Measurements from ENCODE around the gene LPP. TPM values are rescaled to one million over a fixed set of nuclear protein-coding genes. Genes with fewer than 3 reads are reported as not detected.

The LPP gene
- polyA plus RNA-seq, 3 donors = 14.1 to 23.2 (median 15.3) TPM

GRCh38 chr3:188171682-188172467 lies 17.9 kb downstream of the LPP start:
- Histone ChIP-seq H3K27ac (ENCODE audit: low read depth in 1 of 2, low read length in 2 of 2) (no peak overlapping the region), H3K4me3 (replicated peaks in 1 of 3; ENCODE audit: low read depth in 2 of 3, low read length in 3 of 3) (no peak overlapping the region), H3K4me2 (replicated peaks; ENCODE audit: extremely low read depth, low read length, poor library complexity, severe bottlenecking) (no peak overlapping the region), H4K20me1 (ENCODE audit: insufficient read depth, low read length) (peaks cover 41% of the 10 kb centered on the region), H3K27me3 (ENCODE audit: control insufficient read depth in 2 of 2, insufficient read depth in 2 of 2, low read length in 2 of 2) (no peaks in the 10 kb centered on the region), H3K79me2 (ENCODE audit: insufficient read depth, low read length) (peaks cover 28% of the 10 kb centered on the region), H3K9ac (ENCODE audit: insufficient read depth, low read length, poor library complexity, severe bottlenecking) (no peak overlapping the region), H3K36me3 (replicated peaks in 1 of 2; ENCODE audit: control insufficient read depth in 1 of 2, insufficient read depth in 2 of 2, low read length in 2 of 2) (no peaks in the 10 kb centered on the region), H3K9me3 (replicated peaks in 1 of 2; ENCODE audit: control insufficient read depth in 1 of 2, insufficient read depth in 1 of 2, low read length in 2 of 2) (no peaks in the 10 kb centered on the region), H3K4me1 (ENCODE audit: control insufficient read depth in 1 of 2, insufficient read depth in 2 of 2, low read length in 2 of 2) (peaks cover 7 to 12% of the 10 kb centered on the region in 2 donors), H2AFZ (ENCODE audit: insufficient read depth, low read depth, low read length, poor library complexity, severe bottlenecking) (no peak overlapping the region)
- intact Hi-C loops (cut with micrococcal nuclease) = no loop called here
- no peak overlapping the region for H3K4me3 Mint-ChIP-seq
- DNase-seq = no peak
- no peak overlapping the region for H3K27ac Mint-ChIP-seq
- H3K4me1 Mint-ChIP-seq = peaks cover 11% of the 10 kb centered on the region
- no peak for TF ChIP-seq CTCF (IDR thresholded peaks at IDR 0.05)
- 100% methylated on average over 1 of the region's 5 CpGs for WGBS (ENCODE audit: insufficient coverage)
- peaks cover 0 to 2% (median 0%) of the 10 kb centered on the region in 7 donors for H3K9me3 Mint-ChIP-seq
- no peaks in the 10 kb centered on the region for H3K27me3 Mint-ChIP-seq (ENCODE audit: low read depth in 3 of 3)
- peaks cover 15 to 30% of the 10 kb centered on the region in 2 donors for H3K36me3 Mint-ChIP-seq

- Mint-ChIP-seq H3K36me3 (peaks cover 38 to 47% of the 10 kb centered on the region in 2 donors), H3K4me1 (peaks cover 21% of the 10 kb centered on the region), H3K27me3 (ENCODE audit: low read depth in 3 of 3) (no peaks in the 10 kb centered on the region), H3K4me3 (no peak overlapping the region), H3K9me3 (peaks cover 0 to 2% (median 0%) of the 10 kb centered on the region in 7 donors), H3K27ac (peak overlapping the region in 2 of 7 donors; percentile 2 to 75)
- WGBS (ENCODE audit: insufficient coverage) = 100% methylated on average over 6 of the region's 9 CpGs
- H3K4me2 ChIP-seq (replicated peaks; ENCODE audit: extremely low read depth, low read length, poor library complexity, severe bottlenecking) = no peak overlapping the region
- H3K9ac ChIP-seq (ENCODE audit: insufficient read depth, low read length, poor library complexity, severe bottlenecking) = no peak overlapping the region
- no peak for DNase-seq
- no peak overlapping the region for H3K27ac ChIP-seq (ENCODE audit: low read depth in 1 of 2, low read length in 2 of 2)
- H3K9me3 ChIP-seq (replicated peaks in 1 of 2; ENCODE audit: control insufficient read depth in 1 of 2, insufficient read depth in 1 of 2, low read length in 2 of 2) = no peaks in the 10 kb centered on the region
- H3K79me2 ChIP-seq (ENCODE audit: insufficient read depth, low read length) = peaks cover 23% of the 10 kb centered on the region
- TF ChIP-seq CTCF (IDR thresholded peaks at IDR 0.05) = no peak
- H4K20me1 ChIP-seq (ENCODE audit: insufficient read depth, low read length) = peaks cover 34% of the 10 kb centered on the region
- intact Hi-C loops (cut with micrococcal nuclease) = no loop called here
- H3K4me3 ChIP-seq (replicated peaks in 1 of 3; ENCODE audit: low read depth in 2 of 3, low read length in 3 of 3) = no peak overlapping the region
- peaks cover 7 to 12% of the 10 kb centered on the region in 2 donors for H3K4me1 ChIP-seq (ENCODE audit: control insufficient read depth in 1 of 2, insufficient read depth in 2 of 2, low read length in 2 of 2)
- no peaks in the 10 kb centered on the region for H3K27me3 ChIP-seq (ENCODE audit: control insufficient read depth in 2 of 2, insufficient read depth in 2 of 2, low read length in 2 of 2)
- H3K36me3 ChIP-seq (replicated peaks in 1 of 2; ENCODE audit: control insufficient read depth in 1 of 2, insufficient read depth in 2 of 2, low read length in 2 of 2) = peaks cover 0 to 12% of the 10 kb centered on the region in 2 donors
- H2AFZ ChIP-seq (ENCODE audit: insufficient read depth, low read depth, low read length, poor library complexity, severe bottlenecking) = no peak overlapping the region
These were observed 20.5 kb downstream of the LPP start for GRCh38 chr3:188174317-188175044.

Measured in CD14-positive monocyte (primary cell).